Naive thymus-derived CD4-positive, alpha-beta T cell (primary cell): ENCODE measurements around the gene GREB1L. TPM values are rescaled to one million over a fixed set of nuclear protein-coding genes. Genes with fewer than 3 reads are reported as not detected.
"Not testable (repeated sequence)": the region's sequence is repeated elsewhere in the genome, so short reads cannot be mapped to it uniquely, and the experiment has no call there.

Experiments
- ATAC-seq: fragments of 150-1000 bp; cut with Tn5 transposase; 2 replicates; pipeline ENCODE4 v1.10.0; 2021; ENCODE audit warnings: mild to moderate bottlenecking, moderate library complexity
- CTCF ChIA-PET: fragments of 350-600 bp; sonication (Branson Sonifier 250); formaldehyde crosslinking; loops from one replicate; lab custom pipeline; 2021; ENCODE audit warnings: antibody characterized with exemption; lab: Charles Lee
- POLR2A ChIA-PET: fragments of 350-600 bp; sonication (Branson Sonifier 250); formaldehyde crosslinking; loops from one replicate; lab custom pipeline; 2021; ENCODE audit warnings: antibody characterized with exemption, inconsistent platforms; lab: Charles Lee
- DNase-seq, 9 donors: peaks; one replicate each; pipeline versions ENCODE4 v3.0.0 to v3.0.0-alpha.2; 2020 to 2022; ENCODE audit warnings: mixed read lengths in 1 of 9
- H3K27ac ChIP-seq: one replicate; pipeline ENCODE4 v1.7.0; 2013; ENCODE audit warnings: mild to moderate bottlenecking, low read depth, low read length, moderate library complexity
- H3K27me3 ChIP-seq, 2 donors: one replicate each; pipeline ENCODE4 v1.7.0; 2013; ENCODE audit warnings: low read length in 2 of 2, mild to moderate bottlenecking in 2 of 2, moderate library complexity in 2 of 2; ENCODE audit not compliant: control insufficient read depth in 2 of 2, insufficient read depth in 2 of 2
- H3K36me3 ChIP-seq, 3 experiments: 1 replicate in 2 of 3; 2 replicates in 1 of 3; pipeline ENCODE4 v1.7.0; 2013; ENCODE audit warnings: low read length in 3 of 3, mild to moderate bottlenecking in 3 of 3, moderate library complexity in 1 of 3; ENCODE audit not compliant: insufficient read depth in 3 of 3, control insufficient read depth in 2 of 3
- H3K4me1 ChIP-seq, 2 donors: one replicate each; pipeline ENCODE4 v1.7.0; 2013; ENCODE audit warnings: low read length in 2 of 2, mild to moderate bottlenecking in 2 of 2, moderate library complexity in 1 of 2; ENCODE audit not compliant: control insufficient read depth in 2 of 2, insufficient read depth in 2 of 2
- H3K4me3 ChIP-seq: 2 replicates; pipeline ENCODE4 v1.7.0; 2013; ENCODE audit warnings: mild to moderate bottlenecking, low read length
- H3K9me3 ChIP-seq, 3 experiments: 1 replicate in 2 of 3; 2 replicates in 1 of 3; pipeline ENCODE4 v1.7.0; 2013; ENCODE audit warnings: low read length in 3 of 3; ENCODE audit not compliant: control insufficient read depth in 2 of 3
- H3K27ac Mint-ChIP-seq, 9 donors: one replicate each; pipeline ENCODE4 v1.8.0; 2020 to 2022; ENCODE audit warnings: mixed read lengths in 9 of 9, mild to moderate bottlenecking in 8 of 9, moderate library complexity in 5 of 9, inconsistent platforms in 2 of 9
- H3K27me3 Mint-ChIP-seq, 5 donors: one replicate each; pipeline ENCODE4 v1.8.0; 2021 to 2022; ENCODE audit warnings: mixed read lengths in 5 of 5, mild to moderate bottlenecking in 1 of 5
- H3K36me3 Mint-ChIP-seq, 5 donors: one replicate each; pipeline ENCODE4 v1.8.0; 2020 to 2022; ENCODE audit warnings: mixed read lengths in 5 of 5, mild to moderate bottlenecking in 3 of 5, inconsistent platforms in 1 of 5
- H3K4me1 Mint-ChIP-seq, 7 donors: one replicate each; pipeline ENCODE4 v1.8.0; 2020 to 2022; ENCODE audit warnings: mixed read lengths in 7 of 7, mild to moderate bottlenecking in 3 of 7, inconsistent platforms in 1 of 7
- H3K4me3 Mint-ChIP-seq, 10 donors: one replicate each; pipeline ENCODE4 v1.8.0; 2020 to 2022; ENCODE audit warnings: mild to moderate bottlenecking in 10 of 10, mixed read lengths in 10 of 10, moderate library complexity in 6 of 10, inconsistent platforms in 2 of 10
- H3K9me3 Mint-ChIP-seq, 11 donors: one replicate each; pipeline ENCODE4 v1.8.0; 2020 to 2022; ENCODE audit warnings: mixed read lengths in 11 of 11, mild to moderate bottlenecking in 4 of 11, inconsistent platforms in 1 of 11, moderate library complexity in 1 of 11
- intact Hi-C, 2 donors: fragments of 100-400 bp; cut with micrococcal nuclease; formaldehyde crosslinking; loops; one replicate each; pipeline ENCODE4 v1.15.1; 2023
- polyA plus RNA-seq, 2 donors: library from polyadenylated mRNA; unstranded; fragments of 300-500 nt; fragmentation: Illumina TruSeq; gene quantifications; one replicate each; pipeline ENCODE4 v1.2.3, GENCODE V29; 2021
- total RNA-seq, 6 experiments: library from RNA in 5 of 6; stranded (reverse) in 5 of 6; gene quantifications; 1 replicate in 5 of 6; 2 replicates in 1 of 6; pipeline ENCODE4 v1.2.3 and lab custom pipeline; 2021 to 2026

GREB1L gene
- total and polyA plus RNA-seq, 7 experiments from 2014 or later, result 0.09 to 0.11 TPM; not detected in 5

DNA sequence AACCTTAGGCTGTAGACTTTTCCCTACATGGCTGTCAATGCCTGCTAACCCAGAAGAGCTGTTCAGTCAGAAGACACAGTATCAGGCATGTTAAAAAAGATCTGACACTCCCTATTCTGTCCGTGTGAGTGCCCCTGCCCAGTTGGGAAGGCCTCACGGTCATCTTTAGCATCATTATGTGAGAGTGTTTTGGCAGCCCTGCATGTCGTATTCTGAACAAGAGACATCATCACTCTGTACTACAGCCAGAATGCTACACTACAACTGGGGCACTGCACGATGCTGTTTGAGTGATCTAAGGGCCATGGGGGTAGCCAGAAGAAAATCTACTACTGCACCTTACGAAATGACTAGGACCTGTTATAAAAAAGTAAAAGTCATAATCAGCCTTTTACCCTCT is 67.2 kb downstream of the GREB1L start:
- H3K4me3 ChIP-seq, result no peak overlapping the region
- DNase-seq (no peak), ATAC-seq (no peak)
- intact Hi-C loops, result no loop called here
- H3K36me3 ChIP-seq, result no peaks in the 10 kb centered on the region
- H3K4me1 ChIP-seq, result no peaks in the 10 kb centered on the region
- no peak overlapping the region for H3K4me3 Mint-ChIP-seq
- no peaks in the 10 kb centered on the region for H3K27me3 ChIP-seq
- peaks cover 0 to 25% (median 22%) of the 10 kb centered on the region in 5 donors for H3K27me3 Mint-ChIP-seq
- no peak overlapping the region for H3K27ac Mint-ChIP-seq
- H3K27ac ChIP-seq, result no peak overlapping the region
- H3K9me3 Mint-ChIP-seq, result peaks cover 0 to 3% (median 0%) of the 10 kb centered on the region in 11 donors
- H3K9me3 ChIP-seq, result no peaks in the 10 kb centered on the region
- ChIA-PET POLR2A (no interaction called here), CTCF (interaction anchor here (0.6 kb wide), 1 partner anchor 930 kb away, joined by 8 read pairs; no protein-coding TSS in a partner anchor)
- H3K36me3 Mint-ChIP-seq, result no peaks in the 10 kb centered on the region
- H3K4me1 Mint-ChIP-seq, result no peaks in the 10 kb centered on the region

DNA sequence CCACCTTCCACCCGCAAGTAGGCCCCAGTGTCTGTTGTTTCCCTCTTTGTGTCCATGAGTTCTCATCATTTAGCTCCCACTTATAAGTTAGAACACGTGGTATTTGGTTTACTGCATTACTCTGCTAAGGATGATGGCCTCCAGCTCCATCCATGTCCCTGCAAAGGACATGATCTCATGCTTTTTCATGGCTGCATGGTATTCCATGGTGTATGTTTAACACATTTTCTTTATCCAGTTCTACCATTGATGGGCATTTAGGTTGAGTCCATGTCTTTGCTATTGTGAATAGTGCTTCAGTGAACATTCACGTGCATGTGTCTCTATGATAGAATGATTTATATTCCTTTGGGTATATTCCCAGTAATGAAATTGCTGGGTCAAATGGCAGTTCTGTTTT is 69.9 kb downstream of the GREB1L start:
- H3K36me3 ChIP-seq, POLR2A ChIA-PET, DNase-seq, H3K27ac ChIP-seq, H3K4me3 Mint-ChIP-seq, H3K4me1 Mint-ChIP-seq, H3K4me3 ChIP-seq, H3K4me1 ChIP-seq, H3K27ac Mint-ChIP-seq, H3K9me3 ChIP-seq, CTCF ChIA-PET, intact Hi-C loops, H3K36me3 Mint-ChIP-seq, H3K9me3 Mint-ChIP-seq, H3K27me3 ChIP-seq, ATAC-seq: not testable (repeated sequence)
- H3K27me3 Mint-ChIP-seq, result peaks cover 0 to 21% (median 12%) of the 10 kb centered on the region in 5 donors

DNA sequence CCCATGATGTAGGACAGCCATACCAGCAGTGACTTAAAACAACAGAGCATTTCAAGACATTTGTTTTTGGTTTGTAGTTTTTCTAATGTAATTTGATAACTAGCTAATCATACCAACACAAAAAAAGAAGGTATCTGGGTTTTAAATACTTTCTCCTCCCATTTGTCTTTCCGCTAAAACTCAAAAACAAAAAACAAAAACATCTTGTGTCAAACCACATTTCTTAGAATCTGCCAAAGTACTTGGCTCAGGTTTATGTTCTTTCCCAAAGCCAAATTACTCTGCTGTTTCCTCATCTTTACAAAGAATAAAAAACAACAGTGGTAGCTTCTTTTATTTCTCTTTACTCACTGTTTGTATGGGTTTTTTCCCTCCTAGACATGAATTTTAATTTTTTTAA is 71.5 kb downstream of the GREB1L start:
- Histone ChIP-seq H3K4me3 (no peak overlapping the region), H3K27ac (no peak overlapping the region), H3K36me3 (no peaks in the 10 kb centered on the region), H3K27me3 (no peaks in the 10 kb centered on the region), H3K4me1 (no peaks in the 10 kb centered on the region), H3K9me3 (no peaks in the 10 kb centered on the region)
- ATAC-seq, result no peak
- H3K36me3 Mint-ChIP-seq, result no peaks in the 10 kb centered on the region
- DNase-seq, result no peak
- H3K4me1 Mint-ChIP-seq, result no peaks in the 10 kb centered on the region
- ChIA-PET CTCF (no interaction called here), POLR2A (no interaction called here)
- H3K4me3 Mint-ChIP-seq, result no peak overlapping the region
- intact Hi-C loops, result no loop called here
- H3K27ac Mint-ChIP-seq, result no peak overlapping the region
- peaks cover 0 to 27% (median 10%) of the 10 kb centered on the region in 5 donors for H3K27me3 Mint-ChIP-seq
- H3K9me3 Mint-ChIP-seq, result peaks cover 0 to 3% (median 0%) of the 10 kb centered on the region in 11 donors

DNA sequence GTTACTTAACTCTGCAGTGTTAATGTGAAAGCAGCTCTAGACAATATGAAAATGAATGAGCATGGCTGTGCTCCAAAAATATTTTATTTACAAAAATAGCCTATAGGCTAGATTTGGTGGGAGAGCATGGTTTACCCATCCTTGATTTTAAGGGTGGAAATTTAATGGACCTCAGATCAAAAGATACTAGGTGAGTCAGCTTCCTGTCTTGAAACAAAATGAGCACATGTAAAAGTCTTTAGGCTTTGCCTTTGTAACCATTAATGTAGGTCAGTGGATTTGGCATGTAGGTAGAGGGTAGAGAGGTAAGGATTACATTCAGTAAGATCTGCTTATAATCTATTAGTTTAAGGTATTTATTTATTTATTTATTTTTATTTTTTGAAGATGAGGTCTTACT is 72.7 kb downstream of the GREB1L start:
- H3K27me3 ChIP-seq, result no peaks in the 10 kb centered on the region
- peaks cover 0 to 3% (median 0%) of the 10 kb centered on the region in 11 donors for H3K9me3 Mint-ChIP-seq
- H3K4me3 ChIP-seq, result no peak overlapping the region
- H3K27me3 Mint-ChIP-seq, result peaks cover 0 to 17% (median 10%) of the 10 kb centered on the region in 5 donors
- intact Hi-C loops, result no loop called here
- ATAC-seq (no peak), DNase-seq (no peak)
- H3K4me3 Mint-ChIP-seq, result no peak overlapping the region
- no peaks in the 10 kb centered on the region for H3K4me1 ChIP-seq
- no peaks in the 10 kb centered on the region for H3K36me3 Mint-ChIP-seq
- H3K4me1 Mint-ChIP-seq, result no peaks in the 10 kb centered on the region
- H3K9me3 ChIP-seq, result no peaks in the 10 kb centered on the region
- no peaks in the 10 kb centered on the region for H3K36me3 ChIP-seq
- ChIA-PET CTCF (no interaction called here), POLR2A (no interaction called here)
- no peak overlapping the region for H3K27ac ChIP-seq
- no peak overlapping the region for H3K27ac Mint-ChIP-seq

DNA sequence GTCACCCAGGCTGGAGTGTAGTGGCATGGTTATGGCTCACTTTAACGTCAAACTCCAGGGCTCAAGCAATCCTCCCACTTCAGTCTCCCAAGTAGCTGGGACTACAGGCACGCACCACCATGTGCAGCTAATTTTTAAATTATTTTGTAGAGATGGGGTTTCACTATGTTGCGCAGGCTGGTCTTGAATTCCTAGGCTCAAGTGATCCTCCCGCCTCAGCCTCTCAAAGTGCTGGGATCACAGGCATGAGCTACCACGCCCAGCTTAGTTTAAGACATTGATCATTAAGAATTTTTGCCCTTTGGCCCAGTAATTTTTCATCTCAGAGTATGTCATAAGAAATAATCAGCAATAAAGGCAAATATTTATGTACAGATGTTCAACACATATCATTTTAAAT is 73.1 kb downstream of the GREB1L start:
- H3K27ac Mint-ChIP-seq, H3K4me3 Mint-ChIP-seq, DNase-seq, H3K4me1 ChIP-seq, H3K36me3 Mint-ChIP-seq, H3K9me3 Mint-ChIP-seq, CTCF ChIA-PET, H3K9me3 ChIP-seq, POLR2A ChIA-PET, H3K4me1 Mint-ChIP-seq, H3K27me3 ChIP-seq, intact Hi-C loops, H3K4me3 ChIP-seq, ATAC-seq, H3K36me3 ChIP-seq, H3K27ac ChIP-seq: not testable (repeated sequence)
- H3K27me3 Mint-ChIP-seq, result peaks cover 0 to 14% (median 11%) of the 10 kb centered on the region in 5 donors

DNA sequence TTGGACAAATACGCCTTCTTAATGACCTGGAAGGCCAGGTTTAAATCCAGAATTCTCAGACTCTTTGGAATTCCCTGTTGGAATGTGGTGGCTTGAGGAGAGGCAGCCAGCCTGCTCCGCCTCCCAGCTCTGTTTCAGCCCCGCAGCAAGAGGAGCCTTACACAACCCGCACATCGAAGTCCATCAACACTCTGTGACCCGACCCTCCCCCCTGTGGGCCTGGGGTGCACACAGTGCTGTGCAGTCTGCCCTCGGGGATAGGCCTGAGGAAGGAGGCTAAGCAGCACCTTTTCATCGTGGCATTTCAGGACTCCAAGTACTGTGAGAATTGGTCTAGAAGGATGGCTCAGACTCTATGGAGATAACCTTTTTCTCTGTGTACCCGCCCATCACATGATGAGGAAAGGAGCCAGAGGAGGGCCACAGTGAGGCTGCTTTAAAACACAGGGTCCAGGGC is 73.7 kb downstream of the GREB1L start:
- ATAC-seq, result no peak
- no peak overlapping the region for H3K27ac ChIP-seq
- intact Hi-C loops, result no loop called here
- ChIA-PET POLR2A (no interaction called here), CTCF (no interaction called here)
- H3K4me3 Mint-ChIP-seq, result no peak overlapping the region
- peaks cover 0 to 3% (median 0%) of the 10 kb centered on the region in 11 donors for H3K9me3 Mint-ChIP-seq
- H3K4me1 ChIP-seq, result no peaks in the 10 kb centered on the region
- no peaks in the 10 kb centered on the region for H3K36me3 ChIP-seq
- no peaks in the 10 kb centered on the region for H3K36me3 Mint-ChIP-seq
- H3K4me3 ChIP-seq, result no peak overlapping the region
- H3K27ac Mint-ChIP-seq, result no peak overlapping the region
- peaks cover 0 to 15% (median 11%) of the 10 kb centered on the region in 5 donors for H3K27me3 Mint-ChIP-seq
- H3K27me3 ChIP-seq, result no peaks in the 10 kb centered on the region
- DNase-seq, result no peak
- no peaks in the 10 kb centered on the region for H3K4me1 Mint-ChIP-seq
- no peaks in the 10 kb centered on the region for H3K9me3 ChIP-seq

DNA sequence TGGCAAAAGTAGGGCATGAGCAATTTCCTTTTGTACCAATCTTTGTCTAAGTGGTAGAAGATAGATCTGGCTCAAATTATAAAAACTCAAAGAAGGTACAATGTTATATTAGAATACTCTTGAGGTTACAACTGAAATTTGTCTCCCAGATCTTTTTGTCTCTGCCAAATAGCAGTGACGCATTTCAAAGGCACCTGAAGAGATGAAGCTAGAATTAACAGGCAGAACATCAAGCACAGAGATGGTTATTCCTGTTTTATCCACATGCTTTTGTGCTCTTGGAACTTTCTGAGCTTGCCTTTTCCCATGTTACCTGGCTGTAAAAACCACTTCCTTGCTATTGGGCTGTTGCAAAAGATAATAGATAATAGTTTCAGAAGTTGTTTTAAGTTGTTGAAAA is 74.3 kb downstream of the GREB1L start:
- peaks cover 0 to 3% (median 0%) of the 10 kb centered on the region in 11 donors for H3K9me3 Mint-ChIP-seq
- Histone ChIP-seq H3K27me3 (no peaks in the 10 kb centered on the region), H3K27ac (no peak overlapping the region), H3K4me3 (no peak overlapping the region), H3K36me3 (no peaks in the 10 kb centered on the region), H3K9me3 (no peaks in the 10 kb centered on the region), H3K4me1 (no peaks in the 10 kb centered on the region)
- no peaks in the 10 kb centered on the region for H3K4me1 Mint-ChIP-seq
- no peak overlapping the region for H3K27ac Mint-ChIP-seq
- H3K36me3 Mint-ChIP-seq, result no peaks in the 10 kb centered on the region
- ATAC-seq, result no peak
- DNase-seq, result no peak
- peaks cover 0 to 16% (median 11%) of the 10 kb centered on the region in 5 donors for H3K27me3 Mint-ChIP-seq
- ChIA-PET POLR2A (no interaction called here), CTCF (no interaction called here)
- H3K4me3 Mint-ChIP-seq, result no peak overlapping the region
- intact Hi-C loops, result no loop called here
